AG04450 (cell line): Measurements from ENCODE around the gene STARD9. TPM values are rescaled to one million over a fixed set of nuclear protein-coding genes. Genes with fewer than 3 reads are reported as not detected.

Experiments used
- CTCF ChIA-PET: fragments of 300-600, 350-600 bp; formaldehyde crosslinking; extraction: SDS; loops from one replicate; lab custom pipeline; 2022; ENCODE audit warnings: antibody characterized with exemption, inconsistent platforms; lab: Charles Lee
- POLR2A ChIA-PET: fragments of 350-600 bp; formaldehyde crosslinking; extraction: SDS; loops from one replicate; lab custom pipeline; 2021; ENCODE audit warnings: antibody characterized with exemption, inconsistent platforms; lab: Yijun Ruan, JAX
- DNase-seq: peaks from one replicate; pipeline ENCODE4 v3.0.0-alpha.2; 2011; ENCODE audit warnings: low read depth, low spot score
- H3K27ac ChIP-seq: one replicate; pipeline ENCODE4 v1.5.1; 2012; ENCODE audit warnings: low read depth, low read length, control low read depth
- H3K27me3 ChIP-seq: one replicate; pipeline ENCODE4 v1.6.0; 2012; ENCODE audit warnings: low read length; ENCODE audit not compliant: control insufficient read depth, insufficient read depth
- H3K4me3 ChIP-seq: 2 replicates; pipeline ENCODE4 v1.5.1; 2011; ENCODE audit warnings: mild to moderate bottlenecking, low read depth, low read length, control low read depth
- H3K9me3 ChIP-seq: 2 replicates; pipeline ENCODE4 v1.5.1; 2012; ENCODE audit warnings: low read length; ENCODE audit not compliant: control insufficient read depth, insufficient read depth
- CTCF ChIP-seq: IDR thresholded peaks from 2 replicates; pipeline ENCODE4 v1.5.1; 2011; ENCODE audit warnings: low read depth, low read length, control low read depth, inconsistent platforms
- polyA plus RNA-seq: library from polyadenylated mRNA; depleted of rRNA; stranded (reverse); fragments of >200 nt; gene quantifications from 2 replicates; pipeline ENCODE4 v1.2.3, GENCODE V29; 2011

STARD9 gene
- polyA plus RNA-seq, 1 experiment = 2.2 TPM

GRCh38 chr15:42681119-42681518 lies 105.7 kb downstream of the STARD9 start:
- no peak for TF ChIP-seq CTCF
- POLR2A ChIA-PET = no interaction called here
- CTCF ChIA-PET = no interaction called here
- Histone ChIP-seq H3K9me3 (no peaks in the 10 kb centered on the region), H3K4me3 (no peak overlapping the region), H3K27ac (no peak overlapping the region), H3K27me3 (no peaks in the 10 kb centered on the region)
- no peak for DNase-seq

DNA sequence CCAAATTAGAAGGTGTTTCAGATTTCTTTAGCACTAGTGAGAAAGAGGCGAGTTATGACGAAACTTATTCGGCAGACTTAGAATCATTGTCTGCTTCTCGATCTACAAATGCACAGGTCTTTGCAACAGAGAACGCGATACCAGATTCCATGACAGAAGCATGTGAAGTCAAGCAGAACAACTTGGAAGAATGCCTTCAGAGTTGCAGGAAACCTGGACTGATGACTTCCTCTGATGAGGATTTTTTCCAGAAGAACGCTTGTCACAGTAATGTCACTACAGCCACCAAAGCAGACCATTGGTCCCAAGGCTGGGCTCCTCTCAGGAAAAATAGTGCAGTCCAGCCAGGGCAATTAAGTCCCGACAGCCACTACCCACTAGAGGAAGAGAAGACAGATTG lies 110.9 kb downstream of the STARD9 start:
- CTCF ChIA-PET = no interaction called here
- DNase-seq = no peak
- no peak for TF ChIP-seq CTCF
- Histone ChIP-seq H3K27me3 (no peaks in the 10 kb centered on the region), H3K9me3 (no peaks in the 10 kb centered on the region), H3K4me3 (no peak overlapping the region), H3K27ac (no peak overlapping the region)
- POLR2A ChIA-PET = no interaction called here

GRCh38 chr15:42687740-42688139 lies 112.3 kb downstream of the STARD9 start:
- H3K9me3 ChIP-seq = no peaks in the 10 kb centered on the region
- CTCF ChIA-PET = no interaction called here
- no peaks in the 10 kb centered on the region for H3K27me3 ChIP-seq
- DNase-seq = no peak
- H3K27ac ChIP-seq = no peak overlapping the region
- POLR2A ChIA-PET = no interaction called here
- no peak for TF ChIP-seq CTCF
- no peak overlapping the region for H3K4me3 ChIP-seq

DNA sequence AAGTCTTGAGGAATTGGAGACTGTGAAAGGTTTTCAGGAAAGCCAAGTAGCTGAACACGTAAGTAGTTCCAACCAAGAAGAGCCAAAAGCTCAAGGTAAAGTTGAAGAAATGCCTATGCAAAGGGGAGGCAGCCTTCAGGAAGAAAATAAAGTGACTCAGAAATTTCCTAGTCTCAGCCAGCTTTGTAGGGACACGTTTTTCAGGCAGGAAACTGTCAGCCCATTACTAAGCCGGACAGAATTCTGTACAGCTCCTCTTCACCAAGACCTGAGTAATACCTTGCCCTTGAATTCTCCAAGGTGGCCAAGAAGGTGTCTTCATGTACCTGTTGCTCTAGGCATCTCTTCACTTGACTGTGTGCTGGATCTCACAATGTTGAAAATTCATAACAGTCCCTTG lies 112.9 kb downstream of the STARD9 start:
- ChIA-PET CTCF (no interaction called here), POLR2A (no interaction called here)
- Histone ChIP-seq H3K27ac (no peak overlapping the region), H3K27me3 (no peaks in the 10 kb centered on the region), H3K4me3 (no peak overlapping the region), H3K9me3 (no peaks in the 10 kb centered on the region)
- no peak for DNase-seq
- no peak for TF ChIP-seq CTCF

DNA sequence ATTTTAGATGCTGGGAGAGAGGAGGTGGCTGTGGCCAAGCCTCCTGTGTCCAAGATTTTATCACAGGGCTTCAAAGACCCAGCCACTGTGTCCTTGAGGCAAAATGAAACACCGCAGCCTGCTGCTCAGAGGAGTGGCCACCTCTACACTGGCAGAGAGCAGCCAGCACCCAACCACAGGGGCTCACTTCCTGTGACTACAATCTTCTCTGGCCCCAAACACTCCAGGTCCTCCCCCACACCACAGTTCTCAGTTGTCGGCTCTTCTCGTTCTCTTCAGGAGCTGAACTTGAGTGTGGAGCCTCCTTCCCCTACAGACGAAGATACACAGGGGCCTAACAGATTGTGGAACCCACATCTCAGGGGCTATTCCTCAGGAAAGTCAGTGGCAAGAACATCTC lies 115.9 kb downstream of the STARD9 start:
- Histone ChIP-seq H3K27ac (no peak overlapping the region), H3K9me3 (no peaks in the 10 kb centered on the region), H3K4me3 (no peak overlapping the region), H3K27me3 (no peaks in the 10 kb centered on the region)
- TF ChIP-seq CTCF = no peak
- DNase-seq = no peak
- POLR2A ChIA-PET = no interaction called here
- CTCF ChIA-PET = no interaction called here
